Stimulated activated CD4-positive, alpha-beta T cell treated with anti-CD3 and anti-CD28 coated beads, TNF-alpha, amount 100 ng/mL, for 48 hours (primary cell): ENCODE data around the gene SERPINA12.
A peak's percentile ranks its signal among the peaks of the same experiment; 100 is the strongest.
"Not testable (repeated sequence)": the region's sequence is repeated elsewhere in the genome, so short reads cannot be mapped to it uniquely, and the experiment has no call there.

Experiments
- DNase-seq, 3 donors: peaks; one replicate each; pipeline ENCODE4 v3.0.0-alpha.2; 2020; ENCODE audit warnings: low read depth in 3 of 3

Gene SERPINA12

DNA sequence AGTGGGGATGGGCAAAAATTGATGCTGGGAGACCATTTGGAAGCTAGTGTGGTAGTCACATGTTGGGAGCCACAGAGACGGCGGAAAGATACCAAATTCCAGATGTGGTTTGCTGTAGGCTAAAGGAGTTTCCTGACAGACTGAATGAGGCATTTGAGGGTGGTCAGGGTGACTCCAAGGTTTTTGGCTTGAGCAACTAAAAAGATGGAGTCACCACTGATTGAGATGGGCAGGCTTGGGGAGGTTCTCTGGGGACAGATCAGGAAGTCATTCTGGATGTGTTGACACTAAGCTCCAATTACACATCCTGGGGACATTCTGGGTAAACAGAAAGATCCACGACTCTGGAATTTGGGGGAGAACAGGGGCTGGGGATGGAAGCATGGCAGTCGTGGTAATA lies 17.8 kb downstream of the SERPINA12 start:
- DNase-seq = no peak

DNA sequence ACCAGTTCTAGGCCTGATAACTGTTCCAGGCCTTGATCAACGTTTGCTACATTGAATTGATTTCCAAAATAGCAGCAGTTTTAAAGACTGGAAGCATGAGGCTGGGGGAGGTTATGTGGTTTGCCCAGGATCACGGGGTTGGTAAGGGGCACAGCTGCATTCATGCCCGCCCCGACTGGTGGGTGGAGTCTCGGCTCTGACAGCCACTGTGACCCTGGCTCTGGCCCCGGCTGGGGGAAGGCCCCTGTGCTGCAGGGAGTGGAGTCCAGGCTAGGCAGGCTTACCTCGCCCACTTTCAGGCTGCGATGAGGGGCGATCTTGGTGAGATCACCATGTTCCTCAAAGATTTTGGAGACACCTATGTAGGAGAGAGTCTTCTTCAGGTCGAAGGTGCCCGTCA lies 19.9 kb downstream of the SERPINA12 start:
- no peak for DNase-seq

DNA sequence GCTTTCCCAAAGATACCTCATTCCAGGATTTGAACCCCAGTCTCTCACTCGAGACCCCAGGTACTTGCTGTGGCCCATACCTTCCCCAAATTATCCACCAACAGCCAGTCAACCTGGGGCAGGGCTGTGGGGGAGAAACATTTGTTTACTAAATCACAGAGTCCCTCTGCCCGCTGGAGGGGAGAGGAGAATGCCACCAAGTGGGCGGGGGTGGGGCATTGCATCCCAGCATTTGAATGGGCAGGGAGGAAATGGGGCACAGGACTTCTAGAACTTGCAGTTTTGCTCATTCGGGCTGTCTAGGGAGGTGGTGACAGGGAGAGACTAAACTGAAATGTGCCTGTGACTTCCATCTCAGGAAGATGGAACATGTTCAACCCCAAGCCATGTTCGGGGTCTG lies 22.4 kb downstream of the SERPINA12 start:
- DNase-seq = no peak

DNA sequence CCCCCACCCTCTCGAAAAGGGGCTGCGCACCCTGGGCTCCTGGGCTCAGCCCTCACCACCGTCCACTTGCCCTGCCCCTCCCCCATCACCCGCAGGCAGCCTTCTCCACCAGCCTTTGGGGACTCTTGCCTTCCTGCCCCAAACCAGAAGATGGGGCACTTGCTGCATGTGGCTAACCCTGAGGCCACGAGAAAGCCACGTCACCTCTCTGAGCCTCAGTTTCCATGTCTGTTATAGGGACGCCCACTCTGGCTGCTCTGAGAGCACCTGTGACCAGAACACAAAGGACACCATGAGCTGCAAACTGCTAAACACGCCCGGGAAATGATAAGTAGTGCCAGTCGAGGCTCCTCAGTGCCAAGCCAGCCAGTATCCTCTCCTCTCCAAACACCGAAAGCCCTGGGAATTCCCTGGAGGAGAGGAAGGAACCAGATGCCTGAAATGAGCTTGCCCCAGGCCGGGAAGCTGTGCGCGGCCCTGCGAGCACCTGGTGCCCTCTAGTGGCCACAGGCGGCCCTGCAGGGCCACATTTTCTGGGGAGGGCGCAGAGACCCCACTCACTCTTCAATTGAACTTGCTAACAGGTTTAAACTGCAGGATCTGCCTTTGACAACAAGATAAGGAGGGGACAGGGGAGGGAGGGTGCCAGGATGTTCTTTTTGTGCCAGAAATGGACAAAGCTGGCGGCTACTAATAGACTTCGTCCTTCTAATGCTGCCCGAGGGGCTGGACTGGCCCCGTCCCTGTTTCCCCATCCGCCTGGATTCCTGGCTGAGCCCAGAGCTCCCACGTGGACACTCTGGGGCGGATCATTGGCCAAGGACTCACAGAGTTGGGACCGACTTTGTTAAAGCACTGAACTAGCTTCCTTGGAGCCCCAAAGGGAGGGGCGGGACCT lies 23.1 kb downstream of the SERPINA12 start:
- peak in 1 of 3 donors; percentile 13 for DNase-seq

DNA sequence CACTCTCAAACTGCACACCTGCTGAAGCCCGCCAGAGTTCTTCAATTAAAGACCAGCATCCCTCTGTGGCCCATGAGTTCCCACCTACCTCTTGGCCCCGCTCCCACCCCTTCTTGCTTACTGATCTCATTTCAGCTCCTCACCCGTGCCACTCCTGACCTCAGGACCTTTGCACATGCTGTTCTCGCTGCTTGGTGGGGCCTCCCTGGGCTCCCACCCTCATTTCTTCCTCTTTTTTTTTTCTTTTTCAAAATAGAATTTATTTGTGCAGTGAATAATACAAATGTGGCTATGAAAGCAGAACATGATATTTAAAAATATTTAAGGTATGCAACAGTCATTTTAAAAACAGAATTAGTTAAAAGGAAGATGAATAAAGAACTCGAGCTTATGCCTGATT lies 24.8 kb downstream of the SERPINA12 start:
- no peak for DNase-seq

DNA sequence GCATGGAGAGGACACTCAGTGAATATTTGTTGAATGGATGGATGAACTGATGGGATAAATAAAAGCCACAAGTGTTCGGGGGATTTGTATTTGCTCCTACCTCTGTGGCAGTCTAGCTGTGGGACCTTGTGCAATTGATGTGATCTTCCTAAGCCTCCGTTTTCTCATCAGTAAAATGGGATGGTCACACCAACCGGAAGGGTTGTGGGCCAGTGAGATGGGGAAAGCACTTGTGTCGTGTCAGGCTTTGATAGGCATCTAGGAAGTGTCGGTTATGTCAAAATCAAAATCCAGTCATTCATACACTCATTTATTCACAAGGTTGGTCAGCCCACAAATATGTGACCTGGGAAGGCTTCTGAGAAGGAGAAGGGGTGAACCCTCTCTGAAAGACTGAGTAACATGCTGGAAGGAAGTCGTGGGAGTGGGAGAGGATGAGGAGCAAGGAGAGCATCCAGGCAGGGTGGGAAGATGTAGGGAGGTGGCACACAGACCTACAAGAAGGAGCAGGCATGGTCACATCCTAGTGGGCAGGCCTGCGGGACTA lies 25.5 kb downstream of the SERPINA12 start:
- DNase-seq = no peak

DNA sequence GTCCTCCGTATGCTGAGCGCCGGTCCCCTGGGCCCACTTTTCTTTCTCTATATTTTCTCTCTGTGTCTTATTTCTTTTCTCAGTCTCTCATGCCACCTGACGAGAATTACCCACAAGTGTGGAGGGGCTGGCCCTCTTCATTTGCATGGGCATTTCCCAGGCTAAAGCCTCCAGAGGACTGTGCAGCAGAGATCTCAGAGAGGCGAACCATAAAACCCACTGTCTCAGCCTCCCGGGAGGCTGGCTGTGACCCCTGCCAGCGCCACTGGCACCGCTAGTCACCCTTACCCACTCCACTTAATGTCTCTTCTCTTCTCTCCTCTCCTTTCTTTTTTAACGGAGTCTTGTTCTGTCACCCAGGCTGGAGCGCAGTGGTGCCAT lies 26.2 kb downstream of the SERPINA12 start:
- DNase-seq = no peak

DNA sequence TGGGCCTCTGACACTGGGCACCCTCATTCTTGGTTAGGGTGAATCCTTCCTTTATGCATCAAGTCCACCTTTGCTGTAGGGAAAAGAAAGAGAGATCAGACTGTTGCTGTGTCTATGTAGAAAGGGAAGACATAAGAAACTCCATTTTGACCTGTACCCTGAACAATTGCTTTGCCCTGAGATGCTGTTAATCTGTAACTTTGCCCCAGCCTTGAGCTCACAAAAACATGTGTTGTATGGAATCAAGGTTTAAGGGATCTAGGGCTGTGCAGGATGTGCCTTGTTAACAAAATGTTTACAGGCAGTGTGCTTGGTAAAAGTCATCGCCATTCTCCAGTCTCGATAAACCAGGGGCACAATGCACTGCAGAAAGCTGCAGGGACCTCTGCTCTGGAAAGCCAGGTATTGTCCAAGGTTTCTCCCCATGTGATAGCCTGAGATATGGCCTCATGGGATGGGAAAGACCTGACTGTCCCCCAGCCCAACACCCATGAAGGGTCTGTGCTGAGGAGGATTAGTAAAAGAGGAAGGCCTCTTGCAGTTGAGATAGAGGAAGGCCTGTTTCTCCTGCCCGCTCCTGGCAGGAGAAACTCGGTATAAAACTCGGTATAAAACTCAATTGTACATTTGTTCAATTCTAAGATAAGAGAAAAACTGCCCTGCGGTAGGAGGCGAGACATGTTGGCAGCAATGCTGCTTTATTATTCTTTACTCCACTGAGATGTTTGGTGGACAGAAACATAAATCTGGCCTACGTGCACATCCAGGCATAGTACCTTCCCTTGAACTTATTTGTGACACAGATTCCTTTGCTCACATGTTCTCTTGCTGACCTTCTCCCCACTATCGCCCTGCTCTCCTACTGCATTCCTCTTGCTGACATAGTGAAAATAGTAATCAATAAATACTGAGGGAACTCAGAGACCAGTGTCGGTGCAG lies 26.9 kb downstream of the SERPINA12 start:
- DNase-seq = not testable (repeated sequence)

DNA sequence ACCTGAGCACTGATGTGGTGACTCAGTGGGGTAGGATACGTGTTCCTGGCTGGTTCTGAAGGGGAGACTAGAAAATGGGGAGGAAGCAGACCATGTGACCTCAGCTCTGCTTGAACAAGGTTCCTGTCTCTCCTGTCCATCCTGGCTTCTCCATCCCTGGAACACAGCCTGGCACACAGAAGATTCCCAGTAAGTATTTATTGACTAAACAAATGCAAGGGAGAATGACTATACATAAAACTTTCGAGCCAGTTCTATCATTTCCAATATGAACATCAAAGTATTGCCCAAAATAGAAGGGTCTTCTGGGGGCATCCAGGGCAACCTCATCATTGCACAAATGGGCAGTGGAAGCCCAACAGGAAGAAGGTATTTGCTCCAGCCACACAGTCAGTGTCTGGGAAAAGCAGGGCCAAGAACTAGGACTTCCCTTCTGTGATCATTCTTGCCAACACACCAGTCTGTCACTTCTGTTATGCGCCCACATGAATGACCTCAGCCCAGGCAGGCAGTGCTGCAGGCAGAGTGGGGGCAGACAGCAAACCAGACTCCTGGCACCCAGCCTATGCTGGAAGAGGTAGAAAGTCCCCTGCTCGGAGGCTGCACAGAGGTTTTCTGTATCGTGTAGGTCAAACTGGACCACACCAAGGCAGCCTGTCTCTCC lies 27.7 kb downstream of the SERPINA12 start:
- DNase-seq = no peak

DNA sequence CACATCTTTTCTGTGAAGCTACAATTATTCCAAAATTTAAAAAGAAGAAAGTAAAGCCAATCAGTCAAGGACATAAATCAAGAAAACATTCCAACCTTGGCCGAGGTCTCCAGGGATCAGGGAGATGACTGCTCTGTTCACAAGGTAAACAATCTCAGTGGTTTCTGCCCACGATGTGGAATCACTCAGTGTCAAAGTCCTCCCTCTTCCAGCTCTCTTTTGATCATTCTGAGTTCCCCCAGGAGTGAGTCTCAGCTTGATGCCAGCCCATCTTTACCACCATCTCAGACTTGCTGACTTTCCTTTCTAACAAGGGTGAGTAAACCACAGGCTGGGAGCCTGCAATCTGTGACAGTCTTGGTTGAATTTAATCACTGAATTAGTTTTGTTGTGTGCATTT lies 28.5 kb downstream of the SERPINA12 start:
- no peak for DNase-seq

DNA sequence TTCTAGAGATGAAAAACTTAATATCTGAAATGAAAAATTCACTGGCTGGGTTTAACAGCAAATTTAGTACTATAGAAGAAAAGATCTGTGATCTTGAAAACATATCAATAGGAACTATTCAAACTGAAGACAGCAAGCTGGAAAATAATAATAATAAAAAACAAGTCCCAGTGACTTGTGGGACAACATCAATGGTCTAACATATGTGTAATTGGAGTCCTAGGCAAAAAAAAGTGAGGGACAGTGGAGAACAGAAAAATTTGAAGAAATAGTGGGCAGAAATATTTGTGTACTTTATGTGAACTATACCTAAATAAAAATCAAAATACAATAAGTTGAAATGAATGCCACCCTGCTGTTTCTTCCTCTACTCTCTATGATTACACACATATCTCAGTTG lies 30.8 kb downstream of the SERPINA12 start:
- no peak for DNase-seq

DNA sequence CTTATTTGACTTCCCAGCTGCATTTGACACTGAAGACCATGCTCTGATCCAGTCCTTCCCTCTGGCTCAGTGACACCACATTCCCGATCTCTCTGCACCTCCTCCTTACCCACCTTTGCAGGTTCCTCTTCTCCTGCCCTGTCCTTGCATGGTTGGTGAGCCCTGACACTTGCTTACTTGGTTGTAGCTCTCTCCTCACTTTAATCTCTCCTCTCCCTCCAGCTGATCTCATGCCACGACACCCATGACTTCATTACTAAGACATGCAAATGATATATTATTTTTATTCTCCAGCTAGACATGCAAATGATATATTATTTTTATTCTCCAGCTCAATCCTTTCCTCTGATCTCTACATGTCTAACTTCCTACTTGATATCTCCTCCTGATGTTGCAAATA lies 33.2 kb downstream of the SERPINA12 start, which contains the start of gene SERPINA9:
Gene SERPINA9, minus strand, starts transcription at position 175 of the 400 bp plus-strand sequence. CDS start 6,357 bp downstream, outside the sequence.
- DNase-seq = no peak

DNA sequence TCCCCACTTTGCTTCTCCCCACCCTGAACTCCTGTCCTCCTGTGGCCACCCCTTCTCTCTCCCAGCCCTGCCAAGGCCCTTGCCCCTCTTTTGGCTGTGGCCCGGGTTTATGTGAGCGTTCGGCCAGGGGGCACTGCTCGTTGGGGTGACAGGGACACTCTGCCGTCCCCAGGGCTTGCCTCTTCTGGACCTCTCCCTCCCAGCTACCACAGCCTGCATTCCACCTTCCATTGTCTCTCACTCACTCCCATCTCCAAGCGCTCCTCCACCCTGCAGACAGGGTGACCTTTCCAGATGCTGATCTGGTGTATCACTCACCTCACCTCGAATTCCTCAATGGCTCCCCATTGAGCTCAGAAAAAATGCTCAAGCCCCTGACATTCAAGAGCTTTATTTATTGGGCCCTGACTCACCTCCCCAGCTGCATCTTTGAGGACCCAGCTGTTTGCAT lies 34.7 kb downstream of the SERPINA12 start:
- DNase-seq = no peak

DNA sequence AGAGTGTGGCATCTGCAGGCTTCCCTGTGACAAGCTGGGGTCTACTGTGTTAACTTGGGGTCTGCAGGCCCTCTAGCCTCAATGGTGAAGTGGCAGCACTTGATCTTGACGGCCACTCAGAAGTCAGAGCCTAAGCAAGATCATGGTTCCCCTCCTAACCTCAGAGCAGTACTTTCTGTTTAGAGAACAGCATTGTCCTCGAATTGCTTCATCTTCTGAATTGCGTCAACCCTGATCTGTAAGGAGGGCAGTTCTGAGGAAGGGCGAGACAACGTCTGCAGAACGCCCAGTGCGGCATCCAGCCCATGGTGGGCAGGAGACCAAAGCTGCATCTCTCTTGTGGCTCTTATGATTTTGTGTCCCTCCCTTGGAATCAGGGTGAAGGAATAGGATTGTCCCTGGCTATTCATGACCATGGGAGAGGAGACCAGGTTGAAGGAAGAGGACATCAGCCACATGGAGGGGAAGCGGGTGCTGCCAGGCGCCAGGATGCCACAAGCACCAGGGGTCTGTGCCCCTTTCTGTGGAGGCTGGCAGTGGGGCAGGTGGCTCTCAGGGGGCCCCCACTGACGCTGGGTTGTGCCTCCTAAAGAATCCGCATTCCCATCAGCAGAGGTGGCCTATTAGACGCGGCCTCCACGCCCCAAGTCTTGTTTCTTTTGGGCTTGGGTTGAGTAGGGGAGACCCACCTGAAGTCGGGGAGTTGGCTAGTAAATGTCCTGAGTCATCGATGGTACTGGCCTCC lies 35.4 kb downstream of the SERPINA12 start:
- no peak for DNase-seq

DNA sequence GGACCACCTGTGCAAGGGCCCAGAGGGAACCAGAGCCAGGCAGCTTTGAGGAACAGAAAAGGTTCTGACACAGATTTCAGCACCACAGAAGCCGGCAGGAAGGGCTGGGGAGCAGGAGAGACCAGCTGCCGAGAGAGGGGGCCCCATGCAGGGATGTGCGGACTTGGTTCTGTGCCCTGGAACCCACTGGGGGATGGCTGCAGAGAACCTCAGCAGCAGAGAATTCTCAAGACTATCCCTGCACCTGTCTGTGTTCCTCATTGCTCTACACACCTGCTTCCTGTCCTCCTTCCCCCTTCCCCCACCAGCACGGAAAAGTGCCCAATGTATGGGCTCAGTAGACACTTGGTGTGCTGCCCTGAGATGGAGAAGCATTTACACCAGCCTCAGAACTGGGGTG lies 36.4 kb downstream of the SERPINA12 start:
- no peak for DNase-seq

DNA sequence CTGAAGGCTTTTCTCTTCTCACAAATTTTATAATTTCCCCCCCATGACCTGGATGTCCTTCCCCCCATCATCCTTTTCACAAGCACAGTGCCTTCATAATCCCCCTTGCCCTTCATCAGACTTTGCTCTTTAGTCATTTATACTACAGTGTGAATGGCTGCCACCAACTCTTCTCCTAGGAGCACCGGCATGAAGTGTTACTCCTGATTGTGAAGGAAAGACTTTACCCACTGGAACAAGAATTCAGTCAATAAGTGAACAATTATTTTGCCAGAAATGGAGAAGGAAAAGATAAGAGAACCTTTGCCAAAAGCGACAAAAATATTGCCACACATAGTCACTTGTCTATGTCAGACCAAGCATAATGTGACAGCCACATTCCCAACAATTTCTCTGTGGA lies 38.2 kb downstream of the SERPINA12 start:
- no peak for DNase-seq

DNA sequence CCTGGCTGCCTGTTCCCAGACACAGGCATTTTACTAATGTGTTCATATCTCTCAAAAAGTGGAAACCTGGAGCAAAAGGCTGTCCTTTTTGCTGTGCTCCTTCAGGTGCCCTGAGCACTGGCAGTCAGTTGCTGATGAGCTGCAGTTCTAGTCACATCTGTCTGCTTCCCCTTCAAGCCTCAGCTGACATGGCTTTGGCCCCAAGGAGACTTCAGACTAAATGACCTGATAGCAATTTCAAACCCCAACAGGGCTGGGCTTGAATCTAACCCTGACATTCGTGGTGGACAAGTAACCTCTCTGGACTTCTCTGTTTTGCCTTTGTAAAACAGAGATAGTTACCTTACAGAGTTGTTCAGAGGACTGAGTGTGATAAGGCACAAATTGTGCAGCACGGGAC lies 39.0 kb downstream of the SERPINA12 start:
- no peak for DNase-seq

DNA sequence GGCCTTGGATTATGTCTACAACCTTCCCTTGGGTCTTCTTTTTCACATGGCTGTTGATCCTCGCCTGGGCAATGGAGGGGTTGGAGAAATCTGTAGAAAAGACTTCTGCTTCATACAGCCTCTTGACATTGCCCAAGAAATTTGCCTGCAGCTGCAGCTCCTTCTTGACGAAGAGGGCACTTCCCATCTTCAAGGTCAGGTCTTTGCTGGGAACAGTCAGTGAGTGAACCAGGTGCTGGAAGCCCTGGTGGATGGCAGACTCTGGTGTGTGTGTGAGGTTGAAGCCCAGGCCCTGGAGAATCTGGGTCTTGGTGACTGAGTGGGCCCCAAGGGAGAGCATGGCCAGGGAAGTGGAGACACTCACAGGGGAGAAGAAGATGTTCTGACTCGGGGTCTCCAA lies 40.0 kb downstream of the SERPINA12 start:
- DNase-seq = no peak

DNA sequence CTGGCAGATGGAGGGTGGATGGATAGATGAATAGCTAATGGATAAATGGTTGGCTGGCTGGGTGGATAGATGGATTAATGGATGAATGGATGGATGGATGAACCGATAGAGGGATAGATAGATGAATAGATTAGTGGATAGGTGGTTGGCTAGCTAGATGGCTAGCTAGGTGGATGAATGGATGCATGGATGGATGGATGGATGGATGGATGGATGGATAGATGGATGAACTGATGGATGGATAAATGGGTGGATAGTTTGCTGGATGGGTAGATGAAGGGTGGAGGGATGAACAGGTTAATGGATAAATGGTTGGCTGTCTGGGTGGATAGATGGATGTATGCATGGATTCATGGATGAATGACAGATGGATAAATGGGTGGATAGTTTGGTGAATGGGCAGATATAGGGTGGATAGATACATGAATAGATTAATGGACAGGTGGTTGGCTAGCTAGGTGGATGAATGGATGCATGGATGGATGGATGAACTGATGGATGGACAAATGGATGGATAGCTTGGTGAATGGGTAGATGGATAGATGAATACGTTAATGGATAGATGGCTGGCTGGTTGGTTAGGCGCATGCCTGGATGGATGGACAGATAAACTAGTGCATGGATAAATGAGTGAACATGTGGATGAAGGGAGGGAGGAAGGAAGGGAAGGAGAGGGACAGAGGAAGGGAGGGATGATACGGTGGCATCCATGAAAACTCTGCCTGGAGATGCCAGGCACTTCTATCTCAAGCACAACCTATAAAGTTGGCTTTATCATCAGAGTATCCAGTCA lies 41.3 kb downstream of the SERPINA12 start:
- no peak for DNase-seq

DNA sequence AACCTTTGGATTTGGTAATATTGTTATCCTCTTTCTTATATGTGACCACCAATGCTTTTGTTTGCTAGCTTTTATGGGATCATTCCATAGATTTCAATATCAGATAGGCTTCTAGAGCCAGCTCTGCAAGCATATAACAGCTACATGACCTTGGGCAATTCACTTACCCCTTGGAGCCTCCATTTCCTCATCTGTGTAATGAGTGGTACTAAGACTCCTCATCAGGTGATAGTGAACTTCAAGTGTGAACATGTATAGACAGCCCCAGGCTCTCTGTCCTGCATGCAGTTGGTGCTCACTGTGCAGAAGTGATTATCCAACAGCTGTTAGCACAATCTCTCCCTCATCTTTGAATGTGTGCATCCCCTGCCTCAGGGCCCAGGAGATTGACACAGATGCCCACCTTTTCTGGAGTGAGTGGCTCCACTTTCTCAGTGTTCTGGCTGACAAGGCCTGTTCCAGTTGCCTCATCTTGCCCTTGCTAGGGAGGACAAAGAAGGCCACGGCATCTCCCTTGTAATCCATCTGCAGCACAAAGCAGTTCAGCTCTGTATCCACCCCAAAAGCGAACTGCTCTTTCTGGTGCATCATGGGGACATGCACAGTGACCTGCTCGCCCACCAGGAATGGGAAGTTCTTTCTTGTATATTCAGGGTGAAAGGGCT lies 42.4 kb downstream of the SERPINA12 start:
- no peak for DNase-seq
